NCI-H2227 (cell line): Measurements from ENCODE around the gene FAM184A.

ENCODE experiments used
- DNase-seq: peaks from one replicate; lab custom pipeline; 2025; ENCODE audit not compliant: unreplicated experiment; lab: John Stamatoyannopoulos, UW

FAM184A gene

DNA sequence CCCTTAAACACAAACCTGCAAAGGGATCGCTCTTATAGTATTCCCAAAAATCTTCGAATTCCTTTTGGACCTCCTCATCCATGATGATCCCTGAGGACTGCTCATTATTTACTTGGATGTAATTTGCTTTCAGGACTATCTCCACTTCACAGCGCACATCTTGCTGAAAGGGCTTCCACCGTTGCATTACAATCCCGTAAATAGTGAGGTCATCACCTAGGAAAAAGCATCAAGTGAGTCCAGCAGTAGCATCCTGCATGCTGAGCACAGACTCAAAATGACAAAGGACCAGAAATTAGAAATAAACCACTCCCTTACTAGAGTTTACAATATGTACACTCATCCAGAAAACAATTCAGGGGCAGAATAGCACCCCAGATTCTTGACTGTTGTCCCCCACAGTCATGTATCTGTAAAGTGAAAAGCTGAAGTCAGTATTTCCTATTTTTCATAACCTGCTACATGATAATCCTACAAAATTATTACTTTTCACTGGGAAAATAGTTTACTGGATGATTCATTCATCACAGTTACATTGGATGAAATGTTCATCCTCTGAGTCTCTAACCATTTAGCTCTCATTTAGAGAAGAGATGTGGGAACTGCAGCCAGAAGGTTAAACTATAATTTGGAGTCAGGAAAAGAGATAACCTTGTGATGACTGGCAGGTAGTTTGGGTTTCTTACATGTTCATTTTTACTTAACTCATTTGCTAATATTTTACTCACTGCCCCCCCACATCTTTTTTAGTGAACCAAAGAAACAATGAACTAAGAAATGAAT lies 160.7 kb downstream of the FAM184A start:
- peak; percentile 40 for DNase-seq

DNA sequence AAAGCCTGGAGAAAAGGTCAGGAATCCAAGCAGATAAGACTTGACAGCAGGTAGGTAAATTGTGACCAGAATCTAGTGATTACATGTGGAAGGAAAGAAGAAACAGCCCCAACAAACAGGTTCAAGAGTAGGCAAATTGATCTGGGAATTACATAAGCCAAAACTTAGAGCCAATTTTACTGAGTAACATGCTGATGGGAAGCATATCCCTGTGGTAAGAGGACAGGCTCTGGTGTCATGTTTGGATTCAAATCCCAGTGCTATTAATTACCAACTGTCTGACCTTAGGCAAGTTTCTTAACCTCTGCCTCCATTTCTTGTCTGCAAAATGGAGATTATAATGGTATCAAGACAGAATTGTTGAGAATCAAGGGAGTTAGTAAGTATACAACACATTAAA lies 163.9 kb downstream of the FAM184A start:
- DNase-seq: no peak

DNA sequence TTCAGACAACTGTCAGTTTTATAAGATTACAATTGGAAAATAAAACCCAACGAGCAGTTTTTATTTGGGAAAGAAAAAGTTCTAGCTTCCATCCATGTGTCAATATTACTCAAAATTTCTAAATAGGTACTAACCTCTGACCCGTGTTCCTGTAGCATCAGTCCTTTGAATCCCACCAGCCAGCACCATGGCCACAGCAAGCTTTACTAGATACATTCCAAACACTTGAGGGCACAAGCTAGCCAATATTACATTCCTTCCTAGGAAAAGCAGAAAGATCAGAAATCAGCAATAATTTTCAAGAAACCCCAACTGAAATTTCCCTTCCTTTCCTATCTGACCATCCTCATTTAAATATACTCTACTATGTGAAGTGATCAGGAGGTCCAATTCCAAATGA lies 165.3 kb downstream of the FAM184A start:
- no peak for DNase-seq

DNA sequence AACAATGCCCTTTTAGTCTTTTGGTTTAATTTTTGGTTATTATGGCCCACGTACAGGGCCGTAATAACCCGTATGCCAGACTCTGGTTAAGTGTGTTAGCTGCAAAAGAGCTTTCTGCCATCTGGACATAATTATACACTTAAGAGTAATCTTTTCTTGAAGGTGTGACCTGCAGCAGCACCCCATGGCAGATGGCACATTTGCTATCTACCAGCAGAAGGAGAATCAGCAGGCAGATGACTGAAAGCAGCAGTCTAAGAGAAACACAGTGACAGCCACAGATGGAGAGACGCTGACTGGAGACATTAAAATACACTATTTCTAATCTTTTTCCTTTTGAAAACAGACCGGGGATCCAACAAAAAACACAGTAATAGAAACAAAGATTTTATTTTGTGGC lies 165.8 kb downstream of the FAM184A start:
- peak; percentile 81 for DNase-seq
